NCI-H460 (cell line): ENCODE measurements around the gene LKAAEAR1. TPM values are rescaled to one million over a fixed set of nuclear protein-coding genes. Genes with fewer than 3 reads are reported as not detected.
A peak's percentile ranks its signal among the peaks of the same experiment; 100 is the strongest.

Source experiments
- DNase-seq: peaks from one replicate; pipeline ENCODE4 v3.0.0-alpha.2; 2016; ENCODE audit warnings: low read depth; ENCODE audit errors: extremely low read depth
- total RNA-seq: library from RNA; depleted of rRNA; stranded (reverse); fragments of >200 nt; shearing (Covaris generic); gene quantifications from 2 replicates; pipeline ENCODE4 v1.2.3, GENCODE V29; 2014

The LKAAEAR1 gene
- total RNA-seq, 1 experiment from 2014 or later, result not detected

DNA sequence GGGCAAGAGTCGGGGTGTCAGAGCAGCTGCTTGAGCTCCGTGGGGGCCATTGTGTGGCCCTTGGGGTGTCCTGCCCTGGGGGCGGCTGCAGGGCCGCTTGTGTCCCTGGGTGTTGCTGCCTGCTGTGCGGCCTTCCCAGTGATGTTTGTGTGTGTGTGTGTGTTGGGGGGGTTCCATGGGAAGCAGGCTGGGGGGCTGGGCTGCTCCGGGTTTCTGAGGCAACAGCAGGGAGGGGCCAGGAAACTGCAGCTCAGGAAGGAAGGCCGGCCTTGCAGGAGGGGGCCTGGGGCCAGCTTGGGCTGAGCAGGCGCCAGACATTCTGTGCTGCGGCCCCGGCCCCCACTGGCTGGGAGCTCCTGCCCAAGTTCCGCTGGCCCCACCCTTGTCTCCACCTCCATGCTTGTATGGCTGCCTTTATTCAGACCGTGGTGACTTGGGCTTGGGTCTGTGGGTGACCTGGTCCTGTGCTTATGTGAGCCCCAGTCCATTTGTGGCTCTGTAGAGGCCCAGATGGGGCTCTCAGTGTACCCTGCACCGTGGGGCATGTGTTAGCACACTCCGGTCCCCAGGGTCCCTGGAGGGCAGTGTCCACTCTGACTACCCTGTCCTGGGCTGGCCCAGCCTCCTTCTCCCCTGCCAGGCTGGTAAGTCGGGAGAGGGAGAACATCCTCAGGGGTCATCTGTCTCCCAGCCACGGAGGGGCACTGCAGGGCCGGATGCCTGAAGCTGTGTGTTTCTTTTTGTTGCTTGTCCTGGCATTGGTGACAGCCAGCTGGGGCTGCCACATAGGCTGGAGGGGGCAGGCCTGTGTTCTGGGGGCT is 30.1 kb downstream of the LKAAEAR1 start:
- no peak for DNase-seq

DNA sequence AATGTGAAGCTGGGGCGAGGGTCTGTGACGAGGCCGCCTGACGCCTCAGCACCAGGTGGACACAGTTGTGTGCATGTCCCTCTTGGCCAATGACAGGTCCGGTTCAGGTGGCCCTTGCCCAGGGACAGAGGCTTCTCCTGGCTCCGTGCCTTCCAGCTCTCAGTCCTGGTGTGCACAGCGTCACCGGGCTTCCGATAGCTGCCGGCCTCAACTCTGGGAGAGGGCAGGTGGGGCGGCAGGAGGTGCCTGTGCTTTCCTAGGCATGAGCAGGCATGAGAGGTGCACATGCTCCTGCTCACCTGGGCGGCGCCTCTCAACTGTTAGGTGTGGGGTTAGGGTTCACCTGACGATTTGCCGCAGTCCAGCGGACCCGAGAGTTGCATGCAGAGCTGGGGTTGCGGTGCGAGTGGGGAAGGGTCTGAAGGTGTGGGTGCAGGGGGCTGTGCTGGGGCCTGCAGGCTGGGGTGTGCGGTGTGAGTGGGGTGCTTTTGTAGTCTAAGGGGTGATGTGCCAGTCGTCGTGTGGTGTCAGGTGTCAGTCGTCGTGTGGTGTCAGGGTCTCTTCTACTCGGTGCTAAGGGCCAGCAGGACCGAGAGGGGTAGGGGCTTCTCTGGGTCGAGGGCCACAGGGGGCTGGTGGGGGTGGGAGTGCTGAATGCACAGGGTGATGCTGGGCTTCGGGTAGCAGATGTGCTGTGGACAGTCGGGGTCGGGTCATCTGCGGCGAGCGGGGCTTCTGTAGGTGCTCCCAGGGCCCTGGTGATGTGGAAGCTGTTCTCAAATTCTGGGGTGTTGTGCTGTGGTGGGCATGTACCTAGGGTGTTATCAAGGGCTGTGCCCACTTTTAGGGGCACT is 31.0 kb downstream of the LKAAEAR1 start:
- DNase-seq, result no peak

DNA sequence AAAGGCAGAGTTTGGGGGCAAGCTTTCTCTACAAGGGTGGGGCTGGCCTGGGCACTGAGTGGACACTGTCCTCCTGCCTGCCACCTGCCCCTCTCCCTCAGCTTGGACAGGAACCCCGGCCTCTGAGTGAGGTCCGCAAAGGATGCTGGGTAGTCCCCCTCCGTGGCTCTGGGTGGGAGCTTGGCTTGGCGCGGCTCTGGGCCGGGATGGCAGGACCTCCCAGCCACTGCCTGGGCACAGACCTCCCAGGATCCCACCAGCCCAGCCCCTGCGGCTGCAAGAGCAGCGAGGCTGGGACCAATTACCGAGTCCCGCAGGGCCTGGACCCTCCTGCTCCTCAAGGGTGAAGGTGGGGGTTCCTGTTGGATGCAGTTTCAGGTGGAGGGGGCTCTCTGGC is 31.9 kb downstream of the LKAAEAR1 start:
- DNase-seq, result no peak

DNA sequence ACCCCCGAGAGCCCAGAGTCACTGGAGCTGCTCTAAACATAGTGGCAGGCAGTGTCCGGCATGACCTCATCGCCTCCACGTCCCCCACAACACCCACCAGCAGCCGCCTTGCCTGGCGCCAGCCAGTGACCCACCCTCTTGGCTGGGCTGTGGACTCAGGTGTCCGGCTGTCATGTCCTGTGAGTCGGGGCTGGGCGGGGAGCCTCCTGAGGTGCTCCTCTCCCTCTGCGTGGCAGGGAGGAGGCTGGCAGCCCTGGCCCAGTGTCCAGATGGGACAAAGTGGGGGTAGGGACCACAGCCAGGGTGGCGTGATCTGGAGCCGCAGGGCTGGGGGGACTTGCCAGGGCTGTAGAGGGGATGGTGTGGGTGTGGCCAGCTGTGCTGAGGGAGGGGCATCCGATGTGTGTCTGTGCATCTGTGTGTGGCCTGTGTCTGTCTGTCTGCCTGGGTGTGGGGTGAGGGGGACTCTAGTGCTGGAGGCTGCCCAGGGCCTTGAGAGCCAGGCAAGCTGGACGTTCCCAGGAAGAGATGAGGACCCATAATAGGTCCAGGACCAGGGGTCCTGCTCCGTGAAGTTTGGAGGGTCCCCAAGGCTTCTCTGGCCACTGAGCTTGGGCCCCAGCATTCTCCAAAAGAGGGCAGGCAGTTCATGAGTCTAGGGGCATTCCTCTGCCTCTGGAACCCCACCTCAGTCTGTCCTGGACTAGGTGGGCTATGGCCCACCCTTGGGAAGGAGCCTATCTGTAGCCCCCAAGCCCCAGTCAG is 32.5 kb downstream of the LKAAEAR1 start:
- DNase-seq, result no peak

DNA sequence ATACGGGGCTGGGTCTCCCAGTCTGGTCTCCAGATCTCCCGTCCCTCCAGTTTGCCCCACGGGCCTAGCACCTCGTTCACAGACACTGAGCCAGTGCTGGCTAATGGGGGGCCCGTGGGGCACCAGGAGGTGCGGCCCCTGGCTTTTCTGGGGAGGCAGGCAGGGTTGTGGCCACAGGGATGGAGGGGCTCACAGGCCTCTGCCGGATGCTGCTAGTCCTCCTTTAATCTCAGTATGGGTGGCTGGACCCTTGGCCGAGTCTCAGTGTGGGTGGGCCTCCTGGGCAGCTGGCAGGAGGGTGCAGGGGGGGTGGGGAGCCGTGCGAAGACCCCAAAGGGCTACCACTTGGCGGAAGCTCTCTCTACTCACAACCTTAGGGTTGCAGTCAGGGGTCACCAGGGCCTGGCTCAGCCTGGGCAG is 33.2 kb downstream of the LKAAEAR1 start:
- no peak for DNase-seq

DNA sequence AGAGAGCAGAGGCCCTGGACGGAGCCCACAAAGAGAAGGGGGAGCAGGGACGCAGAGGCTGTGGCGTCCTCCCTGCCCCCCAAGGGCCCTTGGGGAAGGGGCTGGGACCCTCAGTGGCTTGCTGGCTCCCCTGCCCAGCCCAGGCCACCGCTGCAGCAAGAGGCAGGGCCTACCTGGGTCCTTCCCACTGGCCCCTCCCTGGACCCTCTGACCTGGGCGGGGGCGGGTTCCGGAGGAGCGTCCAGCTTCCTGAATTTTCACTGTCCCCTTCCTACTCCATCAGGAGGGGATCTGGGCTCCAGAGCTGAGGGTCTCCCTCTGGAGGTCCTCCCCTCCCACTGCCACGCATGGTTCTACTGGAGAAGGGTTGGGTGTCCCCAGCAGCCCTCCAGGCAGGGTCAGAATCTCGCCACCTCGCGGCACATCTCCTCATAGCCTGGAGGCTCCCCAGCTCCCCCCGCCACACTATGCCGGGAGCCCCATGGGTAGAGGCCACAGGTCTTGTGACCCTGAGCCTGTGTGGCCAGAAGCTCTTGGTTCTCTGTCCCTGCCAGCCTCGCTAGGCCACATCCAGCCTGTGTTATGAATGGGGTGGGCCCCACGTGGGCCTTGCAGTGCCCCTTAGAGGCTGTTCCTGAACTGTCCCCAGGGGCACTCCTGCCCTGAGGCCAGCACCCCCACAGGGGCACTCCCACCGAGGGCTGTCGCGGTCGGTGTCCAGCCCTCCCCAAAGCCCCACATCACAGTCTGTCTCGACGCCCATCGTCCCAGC is 33.8 kb downstream of the LKAAEAR1 start:
- DNase-seq, result no peak

DNA sequence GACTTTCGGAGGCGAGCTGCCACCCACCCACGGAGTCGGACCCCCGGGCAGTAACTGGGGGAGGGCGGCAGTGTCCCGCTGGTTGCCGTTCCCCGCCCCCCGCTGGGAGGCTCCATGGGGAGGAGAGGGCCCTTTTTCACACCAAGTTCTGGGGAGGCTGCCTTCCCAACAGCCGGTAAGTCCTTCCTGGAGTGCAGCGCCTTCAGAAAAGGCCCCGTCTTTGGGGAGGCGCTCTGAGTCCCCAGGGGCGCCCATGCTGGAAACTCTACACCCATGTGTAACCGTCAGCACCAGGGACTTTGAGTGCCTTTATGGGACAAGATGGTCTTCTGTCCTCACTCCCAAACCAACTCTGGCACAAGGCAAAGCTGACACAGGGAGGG is 34.3 kb downstream of the LKAAEAR1 start:
- DNase-seq, result no peak

DNA sequence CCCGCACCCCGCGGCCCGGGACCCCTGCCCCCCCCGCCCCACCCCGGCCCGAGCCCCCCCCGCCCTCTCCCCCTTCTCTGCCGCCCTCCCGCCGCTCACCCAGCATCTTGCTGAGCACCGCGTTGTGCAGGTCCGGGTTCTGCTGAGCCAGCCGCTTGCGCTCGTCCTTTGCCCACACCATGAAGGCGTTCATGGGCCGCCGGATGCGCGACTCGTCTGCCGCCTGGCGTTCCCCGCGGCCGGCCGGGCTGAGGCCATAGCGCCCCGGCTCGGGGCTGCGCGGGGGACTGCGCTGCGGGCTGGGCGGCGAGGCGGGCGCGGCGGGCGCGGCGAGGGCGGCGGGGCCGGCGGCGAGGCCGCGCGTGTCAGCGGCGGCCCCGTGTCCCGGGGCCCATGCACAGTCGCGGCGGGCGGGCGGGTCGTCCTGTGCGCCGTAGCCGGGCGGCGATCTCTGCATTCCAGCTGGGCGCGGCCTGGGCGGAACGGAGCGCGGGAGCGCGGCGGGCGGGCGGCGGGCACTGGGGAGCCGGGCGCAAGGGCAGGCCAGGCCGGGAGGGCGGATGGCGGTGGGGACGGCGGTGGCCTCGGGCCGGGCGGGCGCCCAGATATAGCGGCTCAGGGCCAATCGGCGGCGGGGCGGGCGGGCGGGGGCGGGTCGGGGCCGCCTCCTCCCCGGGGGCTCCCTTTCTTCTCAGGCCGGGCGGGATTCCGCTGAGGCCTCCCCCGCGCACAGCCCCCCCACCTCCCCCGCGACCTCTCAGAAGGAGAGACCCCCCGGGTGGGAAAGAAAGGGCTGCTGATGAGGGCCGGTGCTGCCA is 34.9 kb downstream of the LKAAEAR1 start, which contains the start of gene SOX18:
SOX18 (minus strand) TSS at position 580 of the 818 bp plus-strand sequence; CDS start at position 457, 123 bp downstream.
- no peak for DNase-seq

DNA sequence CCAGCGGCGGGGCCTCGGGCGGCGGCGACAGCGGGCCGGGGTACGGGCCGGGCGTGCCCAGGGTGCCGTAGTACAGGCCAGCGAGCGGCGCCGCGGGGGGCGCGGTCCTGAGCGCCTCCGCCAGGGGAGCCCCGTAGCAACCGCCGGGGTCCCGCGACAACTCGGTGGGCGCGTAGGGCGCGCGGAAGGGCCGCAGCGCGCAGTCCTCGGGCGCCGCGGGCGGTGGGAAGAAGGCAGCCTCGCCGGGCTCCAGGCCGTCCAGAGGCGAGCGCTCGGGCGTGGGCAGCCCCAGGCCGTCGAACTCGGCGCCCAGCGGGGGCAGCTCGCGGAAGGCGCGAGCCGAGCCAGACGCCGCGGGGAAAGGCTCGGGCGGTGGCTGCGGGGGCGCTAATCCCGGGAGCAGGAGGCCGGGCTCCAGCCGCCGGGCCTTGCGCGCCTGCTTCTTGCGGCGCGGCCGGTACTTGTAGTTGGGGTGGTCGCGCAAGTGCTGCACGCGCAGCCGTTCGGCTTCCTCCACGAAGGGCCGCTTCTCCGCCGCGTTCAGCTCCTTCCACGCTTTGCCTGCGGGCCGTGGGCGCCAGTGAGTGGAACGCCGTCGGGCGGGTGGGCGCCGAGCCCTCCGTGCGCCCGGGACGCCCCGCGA is 35.7 kb downstream of the LKAAEAR1 start:
- DNase-seq, result no peak

DNA sequence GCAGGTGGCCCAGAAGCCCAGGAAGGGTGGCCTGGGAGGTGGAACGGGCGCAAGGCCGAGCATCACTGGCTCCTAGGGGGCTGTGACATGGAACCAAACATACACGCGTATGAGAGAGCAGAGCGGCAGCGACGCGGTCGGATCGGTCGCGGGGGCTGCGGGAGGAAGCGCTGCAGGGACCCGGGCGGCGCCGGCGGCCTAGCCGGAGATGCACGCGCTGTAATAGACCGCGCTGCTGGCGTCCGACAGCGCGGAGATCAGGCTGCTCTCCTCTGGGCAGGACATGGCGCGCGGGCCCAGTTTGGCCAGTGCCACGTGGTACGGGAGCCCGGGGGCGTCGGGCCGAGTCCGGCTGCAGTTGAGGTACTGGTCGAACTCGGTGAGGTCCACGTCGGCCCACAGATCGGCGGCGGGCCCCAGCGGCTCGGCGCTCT is 36.2 kb downstream of the LKAAEAR1 start:
- DNase-seq, result no peak

DNA sequence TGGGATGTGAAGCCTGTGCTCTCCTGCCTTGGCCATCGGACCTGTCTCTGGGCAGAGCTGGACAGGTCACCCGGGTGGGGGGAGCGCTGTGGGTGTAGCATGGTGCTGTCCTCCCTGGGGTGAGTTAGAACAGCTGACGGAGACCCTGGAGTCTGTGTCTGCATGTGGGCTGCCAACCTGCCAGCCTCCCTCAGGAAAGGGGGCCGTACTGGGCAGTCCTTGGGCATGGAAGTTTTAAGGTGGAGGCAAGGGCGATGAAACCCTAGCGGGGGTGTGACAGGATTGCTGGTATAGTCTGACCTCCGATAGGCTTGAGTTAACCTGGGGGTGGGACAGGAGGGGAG is 37.2 kb downstream of the LKAAEAR1 start:
- DNase-seq, result no peak

DNA sequence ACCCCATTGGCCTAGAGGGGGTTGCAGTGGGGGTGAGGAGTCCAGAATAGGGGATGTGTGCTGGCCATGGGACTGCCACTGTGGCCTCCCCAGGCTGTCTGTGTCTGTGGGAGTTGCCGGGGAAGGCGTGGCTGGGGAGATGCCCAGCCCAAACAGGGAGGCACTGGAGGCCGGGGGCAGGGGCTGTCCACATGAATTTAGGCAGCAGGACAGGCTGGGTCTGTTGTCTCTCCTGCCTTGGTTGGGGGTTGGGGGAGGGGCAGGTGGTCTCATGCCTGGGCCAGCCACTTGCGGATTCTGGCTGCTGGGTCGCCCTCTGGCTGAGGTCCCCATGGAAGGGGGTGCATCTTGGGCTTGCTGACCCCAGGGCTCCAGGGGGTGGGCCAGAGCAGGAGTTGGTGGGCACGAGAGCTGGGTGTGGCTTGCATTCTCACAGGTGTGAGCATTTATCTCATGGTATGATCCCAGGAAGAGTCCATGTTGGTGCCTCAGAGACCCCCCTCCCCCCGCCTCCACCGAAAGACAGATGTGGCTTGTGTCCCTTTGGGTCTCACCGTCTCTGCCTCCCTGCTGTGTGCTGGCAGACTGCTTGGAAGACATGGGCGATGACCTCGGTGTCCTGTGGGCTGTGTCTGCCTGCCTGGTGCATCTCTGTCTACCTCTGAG is 38.7 kb downstream of the LKAAEAR1 start:
- DNase-seq, result no peak

DNA sequence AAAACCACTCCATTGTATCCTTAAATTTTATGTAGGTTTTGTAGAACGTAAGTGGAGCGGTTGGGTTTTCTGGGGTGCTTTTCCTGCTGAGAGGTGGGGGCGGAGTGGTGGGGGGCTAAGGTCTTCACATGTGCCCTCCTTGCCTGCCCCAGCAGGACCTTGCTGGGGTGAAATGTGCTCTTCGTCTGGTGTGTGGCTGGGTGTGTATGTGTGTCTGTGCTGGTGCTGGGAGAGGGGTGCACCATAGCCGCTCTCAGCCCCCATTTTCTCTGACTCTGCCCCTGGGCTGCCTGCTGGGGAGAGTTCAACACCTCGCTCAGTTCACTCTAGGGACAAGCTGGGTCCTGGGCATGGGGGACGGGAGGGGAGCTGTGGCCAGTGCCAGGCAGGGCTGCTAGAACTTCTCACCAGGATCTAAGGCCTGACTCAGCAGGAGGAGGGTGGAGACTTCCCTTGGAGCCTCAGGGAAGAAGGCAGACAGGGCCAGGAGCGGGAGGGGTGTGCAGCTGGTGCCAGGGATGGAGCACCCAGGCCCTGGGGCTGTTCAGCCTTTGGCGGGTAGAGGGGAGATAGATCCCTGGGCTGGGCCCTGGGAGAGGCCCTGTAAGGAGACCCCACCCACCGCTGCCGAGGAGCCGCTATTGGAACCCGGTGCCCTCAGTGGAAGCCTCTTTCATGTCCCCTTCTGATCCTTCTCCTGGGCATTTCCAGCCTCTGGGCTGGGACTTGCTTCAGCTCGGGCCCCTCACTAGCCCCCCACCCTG is 39.5 kb downstream of the LKAAEAR1 start:
- DNase-seq, result peak; percentile 74

DNA sequence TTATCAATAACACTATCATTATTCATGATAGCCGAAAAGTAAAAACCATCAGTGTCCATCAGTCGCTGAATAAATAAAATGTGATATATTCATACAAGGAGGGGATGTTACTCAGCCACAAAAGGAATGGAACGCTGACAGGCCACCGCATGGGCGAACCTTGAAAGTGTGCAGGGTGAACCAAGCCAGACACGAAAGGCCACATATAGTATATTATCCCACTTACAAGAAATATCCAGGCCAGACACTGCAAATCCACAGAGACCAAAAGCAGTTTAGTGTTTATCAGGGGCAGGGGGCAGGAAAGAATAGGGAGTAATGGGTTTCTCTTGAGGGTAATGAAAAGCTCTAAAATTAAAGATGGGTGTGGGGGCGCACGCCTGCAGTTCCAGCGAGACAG is 40.4 kb downstream of the LKAAEAR1 start:
- DNase-seq, result no peak

DNA sequence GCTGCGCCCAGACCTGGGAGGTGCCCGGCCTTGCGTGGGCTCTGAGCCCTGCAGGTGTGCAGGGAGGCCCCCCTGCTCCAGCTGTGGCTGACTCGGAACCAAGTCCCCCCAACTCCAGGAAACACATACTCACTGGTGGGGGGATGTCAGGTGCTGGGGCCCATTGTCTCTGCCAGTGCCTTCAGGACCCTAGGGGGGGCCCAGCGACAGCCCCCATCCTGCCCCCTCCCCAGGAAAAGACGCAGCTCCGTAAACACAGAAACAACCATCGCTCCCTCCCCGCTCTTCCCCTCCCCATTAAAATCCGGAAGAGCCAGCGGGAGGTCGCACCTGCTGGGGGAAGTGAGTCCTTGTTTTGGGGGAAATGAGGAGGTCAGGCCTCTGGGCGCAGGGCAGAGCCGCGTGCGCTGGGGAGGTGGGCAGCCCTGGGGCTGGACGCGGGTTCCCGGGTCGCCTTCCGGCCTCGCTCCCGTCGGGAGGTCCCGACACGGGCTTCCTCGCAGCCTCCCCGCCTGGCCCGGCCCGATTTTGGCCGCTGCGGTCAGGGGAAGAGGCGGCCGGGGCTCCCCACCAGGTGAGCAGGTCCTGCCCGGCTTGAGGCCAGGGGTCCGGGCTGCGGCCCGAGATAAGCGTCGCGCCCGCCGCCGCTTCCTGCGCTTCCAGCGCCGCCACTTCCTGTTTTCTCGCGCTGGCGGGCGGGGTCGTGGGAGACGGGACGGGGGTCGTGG is 42.0 kb downstream of the LKAAEAR1 start:
- DNase-seq, result no peak

DNA sequence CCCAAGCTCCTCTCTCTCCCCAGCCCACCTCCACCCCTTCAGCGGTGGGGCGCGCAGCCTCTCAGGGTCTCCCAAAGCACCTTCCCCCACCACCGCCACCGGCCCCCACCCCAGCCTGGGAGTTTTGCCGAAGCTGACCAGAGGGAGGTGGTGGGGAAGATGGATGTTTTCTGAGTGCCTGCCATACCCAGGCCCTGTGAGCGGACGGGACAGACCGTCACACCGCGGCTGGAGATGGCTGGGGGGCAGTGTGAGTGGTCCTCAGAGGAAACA is 42.5 kb downstream of the LKAAEAR1 start:
- DNase-seq, result no peak
